Esophagus (tissue), 2 donors: ENCODE data around the gene PPFIBP1. TPM values are rescaled to one million over a fixed set of nuclear protein-coding genes. Genes with fewer than 3 reads are reported as not detected.
A peak's percentile ranks its signal among the peaks of the same experiment; 100 is the strongest.
"Not testable (repeated sequence)": the region's sequence is repeated elsewhere in the genome, so short reads cannot be mapped to it uniquely, and the experiment has no call there.

Experiments
- H3K27ac ChIP-seq, 2 donors: one replicate each; pipeline ENCODE4 v1.5.1; 2013; ENCODE audit warnings: low read depth in 2 of 2, mild to moderate bottlenecking in 2 of 2, inconsistent platforms in 1 of 2, low read length in 1 of 2, moderate library complexity in 1 of 2
- H3K27me3 ChIP-seq, 2 donors: one replicate each; pipeline ENCODE4 v1.6.1; 2013; ENCODE audit warnings: low read length in 2 of 2, control low read depth in 1 of 2, mild to moderate bottlenecking in 1 of 2; ENCODE audit not compliant: insufficient read depth in 2 of 2, control insufficient read depth in 1 of 2
- H3K36me3 ChIP-seq, 2 donors: one replicate each; pipeline ENCODE4 v1.6.1; 2013; ENCODE audit warnings: low read length in 1 of 2; ENCODE audit not compliant: control insufficient read depth in 2 of 2, insufficient read depth in 2 of 2
- H3K4me1 ChIP-seq, 2 donors: one replicate each; pipeline ENCODE4 v1.6.1; 2013; ENCODE audit warnings: low read length in 1 of 2; ENCODE audit not compliant: control insufficient read depth in 2 of 2, insufficient read depth in 2 of 2
- H3K4me3 ChIP-seq, 2 donors: one replicate each; pipeline ENCODE4 v1.5.1; 2013; ENCODE audit warnings: low read length in 2 of 2, mild to moderate bottlenecking in 2 of 2, low read depth in 1 of 2, moderate library complexity in 1 of 2
- H3K9me3 ChIP-seq, 2 donors: one replicate each; pipeline ENCODE4 v1.6.1; 2013; ENCODE audit warnings: mild to moderate bottlenecking in 2 of 2, low read depth in 1 of 2, low read length in 1 of 2, moderate library complexity in 1 of 2; ENCODE audit not compliant: control insufficient read depth in 2 of 2, insufficient read depth in 1 of 2
- WGBS, 2 donors: extraction: QIAGEN DNeasy Blood & Tissue Kit; methylation state at CpG; one replicate each; pipeline ENCODE4 v1.1.7; 2013; 5-methylcytosine and 5-hydroxymethylcytosine counted together
- polyA plus RNA-seq, 2 donors: library from polyadenylated mRNA; stranded (reverse); fragments of 200-250 nt; gene quantifications; one replicate each; pipeline ENCODE4 v1.2.3, GENCODE V29; 2013
- donor health status: healthy with polysubstance abuse.
- donor health status: Bipolar disorder and iron deficiency.

The PPFIBP1 gene
- polyA plus RNA-seq, 2 donors = 12.0 to 13.4 TPM

DNA sequence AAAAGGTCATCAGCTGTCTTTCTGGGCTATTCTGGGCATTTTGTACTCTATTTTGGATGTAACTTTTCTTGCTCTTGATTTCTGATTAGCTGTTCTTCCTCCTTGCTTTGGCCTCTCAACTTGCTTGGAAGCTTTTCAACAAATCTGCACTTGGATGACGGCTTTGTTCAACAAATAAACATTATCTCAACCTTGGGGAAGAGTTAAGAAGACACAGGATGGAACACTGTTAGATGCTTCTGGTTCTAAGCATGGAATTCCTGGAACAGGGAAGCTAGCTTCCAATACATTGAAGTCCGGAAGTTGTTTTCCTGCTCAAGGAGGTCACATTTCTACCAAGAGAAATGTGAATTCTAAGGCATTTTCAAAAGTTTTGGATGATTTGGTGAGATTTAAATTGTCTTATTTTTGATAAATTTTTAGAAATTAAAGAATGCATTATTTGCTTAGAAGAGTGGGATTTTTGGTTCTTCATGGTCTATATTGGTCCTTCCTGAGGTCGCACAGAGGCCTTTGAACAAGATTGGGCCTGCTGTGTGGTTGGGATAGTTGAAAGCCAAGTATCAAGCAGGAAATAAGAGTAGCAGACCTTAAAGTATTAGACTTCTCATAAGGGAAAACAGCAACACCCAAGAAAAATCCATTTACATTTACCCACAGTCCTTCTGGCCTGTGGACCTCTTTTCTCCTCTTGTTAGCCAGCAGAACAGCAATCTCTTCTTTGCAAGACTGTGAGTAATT is 59.2 kb downstream of the PPFIBP1 start:
- H3K27ac ChIP-seq = peak overlapping the region in 1 of 2 donors; percentile 77
- H3K4me3 ChIP-seq = no peak overlapping the region
- no peaks in the 10 kb centered on the region for H3K27me3 ChIP-seq
- H3K4me1 ChIP-seq = peaks cover 0 to 5% of the 10 kb centered on the region in 2 donors
- WGBS, 2 donors = 44 to 62% methylated on average over 3 of the region's 3 CpGs
- H3K36me3 ChIP-seq = peaks cover 0 to 6% of the 10 kb centered on the region in 2 donors
- no peaks in the 10 kb centered on the region for H3K9me3 ChIP-seq

DNA sequence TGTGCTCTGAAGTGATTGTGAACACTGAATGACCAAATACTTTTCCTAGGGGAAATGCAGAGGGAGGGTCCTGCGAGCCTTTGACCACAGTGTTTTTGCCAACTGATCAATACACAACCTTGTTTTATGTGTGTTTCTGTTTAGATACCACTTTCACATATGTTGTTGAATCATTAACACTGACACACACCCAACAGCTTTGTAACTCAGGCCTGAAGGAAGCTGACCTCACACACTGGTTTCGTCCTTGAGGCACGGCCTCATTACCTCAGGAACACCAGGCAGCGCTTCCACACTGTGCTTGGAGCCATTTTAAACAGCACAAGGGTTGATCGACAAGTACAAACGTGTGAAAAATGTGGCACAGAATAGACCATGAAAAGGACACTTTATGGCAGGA is 60.0 kb downstream of the PPFIBP1 start:
- Histone ChIP-seq H3K9me3 (no peaks in the 10 kb centered on the region), H3K27me3 (no peaks in the 10 kb centered on the region), H3K4me3 (no peak overlapping the region), H3K27ac (peak overlapping the region; percentile 11 to 77), H3K4me1 (peaks cover 0 to 5% of the 10 kb centered on the region in 2 donors), H3K36me3 (peaks cover 0 to 3% of the 10 kb centered on the region in 2 donors)
- 75 to 86% methylated on average over 6 of the region's 6 CpGs for WGBS, 2 donors

DNA sequence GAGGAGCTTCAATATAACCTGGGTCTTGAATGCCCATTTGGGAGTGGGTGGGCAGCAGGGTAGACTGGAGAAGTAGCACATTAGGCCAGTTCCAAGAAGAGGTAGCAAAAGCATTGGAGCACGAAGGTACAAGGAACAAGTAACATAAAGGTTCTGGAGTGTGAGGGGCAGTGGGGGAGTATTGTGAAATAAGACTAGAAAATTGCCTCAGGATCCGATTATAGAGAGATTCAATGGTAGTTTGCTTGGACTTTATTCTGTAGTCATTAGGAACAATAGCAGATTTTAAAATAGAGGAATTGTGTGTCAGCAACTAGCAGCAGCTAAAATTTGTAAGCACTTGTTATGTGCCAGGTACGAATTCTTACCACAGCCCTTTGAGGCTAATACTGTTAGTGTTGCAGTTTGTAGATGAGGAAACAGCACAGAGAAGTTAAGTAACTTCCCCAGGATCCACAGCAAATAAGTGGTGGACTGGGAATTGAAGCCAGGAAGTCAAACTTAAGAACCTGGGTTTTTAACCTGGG is 61.8 kb downstream of the PPFIBP1 start:
- Histone ChIP-seq H3K36me3 (no peaks in the 10 kb centered on the region), H3K27ac (no peak overlapping the region), H3K9me3 (no peaks in the 10 kb centered on the region), H3K27me3 (no peaks in the 10 kb centered on the region), H3K4me3 (no peak overlapping the region), H3K4me1 (peaks cover 0 to 5% of the 10 kb centered on the region in 2 donors)
- 63 to 76% methylated on average over 3 of the region's 3 CpGs for WGBS, 2 donors

DNA sequence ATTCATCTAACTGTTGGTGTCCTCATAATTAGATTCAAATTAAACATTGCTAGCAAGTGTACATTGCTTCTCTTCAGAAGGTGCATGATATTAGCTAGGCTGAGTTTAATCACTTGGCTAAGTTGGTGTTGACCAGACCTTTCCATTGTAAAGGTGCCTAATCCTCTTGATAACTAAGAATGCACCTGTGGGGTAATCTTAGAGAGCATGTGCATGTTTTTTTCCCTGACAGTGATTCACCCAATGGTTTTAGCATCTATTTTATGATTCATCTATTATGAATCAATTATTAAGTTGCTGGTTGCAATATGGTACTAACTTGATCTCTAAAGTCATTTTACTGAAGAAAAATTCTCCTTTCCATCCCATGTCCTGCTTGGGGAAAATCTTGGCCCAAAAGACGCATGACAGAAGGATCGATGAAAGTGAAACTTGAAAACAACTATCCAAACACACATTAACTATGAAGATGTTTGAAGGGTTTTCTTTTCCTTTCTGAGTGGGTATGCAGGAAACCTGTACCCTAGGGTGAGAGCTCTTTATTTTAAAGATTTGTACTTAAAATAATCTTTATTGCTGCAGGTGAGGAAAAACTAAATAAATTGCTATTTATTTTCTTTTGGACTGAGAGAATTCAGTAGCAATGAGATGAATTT is 64.2 kb downstream of the PPFIBP1 start:
- H3K36me3 ChIP-seq, H3K27me3 ChIP-seq, H3K27ac ChIP-seq, H3K4me1 ChIP-seq, H3K4me3 ChIP-seq, H3K9me3 ChIP-seq: not testable (repeated sequence)
- WGBS, 2 donors = 27 to 31% methylated on average over 2 of the region's 2 CpGs

DNA sequence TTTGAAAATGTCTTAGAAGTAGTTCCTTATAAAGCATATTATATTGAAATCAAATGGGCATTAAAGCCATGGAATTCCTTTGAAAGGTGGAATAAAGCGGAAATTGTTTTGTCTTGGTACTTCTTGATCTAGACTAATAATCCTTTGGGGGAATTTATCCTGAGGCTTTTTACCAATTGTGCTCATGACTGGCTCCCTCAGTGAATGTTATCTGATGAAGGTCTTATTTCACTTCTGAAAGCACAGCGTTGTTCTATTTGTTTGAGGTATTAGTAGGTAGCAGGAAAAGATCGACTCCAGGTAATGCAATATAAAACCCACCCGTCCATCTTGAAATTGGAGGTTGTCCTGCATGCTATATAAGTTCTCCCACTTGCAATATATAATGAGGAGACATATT is 64.8 kb downstream of the PPFIBP1 start:
- Histone ChIP-seq H3K27me3 (no peaks in the 10 kb centered on the region), H3K4me3 (no peak overlapping the region), H3K9me3 (no peaks in the 10 kb centered on the region), H3K4me1 (peaks cover 0 to 11% of the 10 kb centered on the region in 2 donors), H3K36me3 (no peaks in the 10 kb centered on the region), H3K27ac (no peak overlapping the region)
- 56 to 57% methylated on average over 4 of the region's 4 CpGs for WGBS, 2 donors

DNA sequence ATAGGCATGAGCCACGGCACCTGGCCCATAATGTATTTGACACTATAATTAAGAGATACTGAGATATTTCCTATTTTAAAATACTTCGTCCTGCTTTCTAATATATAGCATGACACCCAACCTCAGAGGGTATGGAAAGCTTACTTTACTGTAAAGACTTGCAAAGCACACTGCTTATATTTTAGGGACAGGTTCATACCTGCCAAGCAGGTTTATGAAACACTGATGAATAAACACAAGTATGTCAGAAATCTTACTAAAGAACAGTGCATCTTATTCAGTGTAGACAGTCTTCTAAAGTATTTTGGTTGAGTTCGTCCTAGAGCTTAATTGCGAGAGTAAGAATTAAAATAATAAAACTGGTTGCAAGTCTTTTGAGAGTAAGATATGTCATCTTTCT is 65.4 kb downstream of the PPFIBP1 start:
- Histone ChIP-seq H3K4me1 (peaks cover 0 to 12% of the 10 kb centered on the region in 2 donors), H3K27me3 (no peaks in the 10 kb centered on the region), H3K4me3 (no peak overlapping the region), H3K27ac (peak overlapping the region; percentile 82 to 84), H3K9me3 (no peaks in the 10 kb centered on the region), H3K36me3 (no peaks in the 10 kb centered on the region)
- WGBS, 2 donors = 56 to 72% methylated on average over 4 of the region's 4 CpGs

DNA sequence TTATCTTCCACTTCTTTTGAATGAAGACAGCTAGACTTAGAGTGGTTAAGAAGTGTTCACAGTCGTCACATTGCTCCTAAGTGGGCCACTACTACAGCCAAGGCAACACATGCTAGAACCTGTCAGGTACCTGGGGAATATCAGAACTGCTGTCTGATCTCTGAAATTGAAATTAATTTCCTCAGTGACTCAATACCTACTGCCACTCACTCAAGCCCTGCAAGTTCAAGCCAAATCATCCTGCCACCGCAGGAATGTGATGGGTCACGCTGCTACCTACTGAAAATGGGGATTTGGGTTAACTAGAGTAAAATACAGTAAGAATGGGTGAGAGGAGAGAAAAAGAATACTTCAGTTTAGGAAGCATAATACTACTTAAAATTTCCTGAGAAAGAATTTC is 67.7 kb downstream of the PPFIBP1 start:
- not testable (repeated sequence) for H3K9me3 ChIP-seq, H3K36me3 ChIP-seq, H3K27me3 ChIP-seq, H3K4me3 ChIP-seq
- Histone ChIP-seq H3K27ac (peak overlapping the region; percentile 45 to 73), H3K4me1 (peaks cover 0 to 12% of the 10 kb centered on the region in 2 donors)
- WGBS, 2 donors = 53 to 70% methylated on average over 3 of the region's 3 CpGs

DNA sequence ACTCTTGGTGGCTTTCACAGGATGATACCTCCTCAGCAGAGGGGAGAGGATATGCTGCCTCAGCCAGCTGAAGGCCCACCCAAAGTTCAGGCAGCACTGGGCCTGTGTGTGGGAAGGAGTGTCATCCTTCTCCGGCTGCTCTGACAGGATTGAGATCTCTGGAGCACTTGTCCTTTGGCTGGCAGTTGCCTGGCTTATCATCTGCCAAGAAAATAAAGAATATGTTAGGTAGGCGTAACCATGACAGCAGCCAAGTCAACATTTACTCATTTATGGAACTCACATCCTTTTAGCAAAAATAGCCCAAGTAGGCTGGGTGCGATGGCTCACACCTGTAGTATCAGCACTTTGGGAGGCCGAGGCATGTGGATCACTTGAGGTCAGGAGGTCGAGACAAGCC is 68.5 kb downstream of the PPFIBP1 start:
- H3K27ac ChIP-seq = peak overlapping the region; percentile 85 to 94
- no peaks in the 10 kb centered on the region for H3K9me3 ChIP-seq
- WGBS, 2 donors = 21 to 36% methylated on average over 5 of the region's 5 CpGs
- no peaks in the 10 kb centered on the region for H3K27me3 ChIP-seq
- peaks cover 0 to 12% of the 10 kb centered on the region in 2 donors for H3K4me1 ChIP-seq
- H3K36me3 ChIP-seq = peaks cover 0 to 2% of the 10 kb centered on the region in 2 donors
- no peak overlapping the region for H3K4me3 ChIP-seq

DNA sequence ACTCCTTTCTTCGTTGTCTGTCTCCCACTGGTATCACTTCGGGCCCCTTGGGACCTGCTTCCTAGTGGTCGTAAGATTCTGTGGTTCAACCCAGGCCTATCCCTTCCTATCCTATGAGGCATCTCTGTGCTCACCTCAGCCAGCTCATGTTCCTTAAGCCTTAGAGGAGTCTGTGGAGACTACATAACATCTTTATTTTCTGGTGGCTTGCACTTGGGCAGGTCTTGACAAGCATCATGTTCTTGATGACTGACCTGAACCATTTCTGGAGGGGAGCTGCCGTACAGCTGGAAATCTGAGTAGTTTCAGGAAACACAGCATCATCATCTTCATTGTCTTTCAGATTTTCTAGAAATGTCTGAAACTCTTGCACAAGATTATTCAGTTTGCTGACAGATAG is 69.3 kb downstream of the PPFIBP1 start:
- Histone ChIP-seq H3K4me3 (no peak overlapping the region), H3K4me1 (peaks cover 0 to 12% of the 10 kb centered on the region in 2 donors), H3K9me3 (no peaks in the 10 kb centered on the region), H3K36me3 (peaks cover 0 to 2% of the 10 kb centered on the region in 2 donors), H3K27me3 (no peaks in the 10 kb centered on the region), H3K27ac (peak overlapping the region; percentile 85 to 94)
- WGBS, 2 donors = 52 to 82% methylated on average over 4 of the region's 4 CpGs
